Coronary artery (tissue), 2 donors: ENCODE data around the gene G0S2.
A peak's percentile ranks its signal among the peaks of the same experiment; 100 is the strongest.

ENCODE experiments used
- DNase-seq: peaks from one replicate; pipeline ENCODE4 v3.0.0-alpha.2; 2017; ENCODE audit warnings: low spot score
- H3K27ac ChIP-seq, 2 donors: fragments of 200-600 bp; sonication (generic); one replicate each; pipeline ENCODE4 v1.5.1; 2016 to 2019
- H3K4me3 ChIP-seq: fragments of 200-600 bp; sonication (generic); 2 replicates; pipeline ENCODE4 v1.5.1; 2016; ENCODE audit warnings: mild to moderate bottlenecking, moderate library complexity
- TF ChIP-seq, protein P1 (sequence below): fragments of 200-600 bp; sonication (generic); IDR thresholded peaks from one replicate; pipeline ENCODE4 v1.5.1; 2019; ENCODE audit warnings: antibody characterized with exemption

Gene G0S2

DNA sequence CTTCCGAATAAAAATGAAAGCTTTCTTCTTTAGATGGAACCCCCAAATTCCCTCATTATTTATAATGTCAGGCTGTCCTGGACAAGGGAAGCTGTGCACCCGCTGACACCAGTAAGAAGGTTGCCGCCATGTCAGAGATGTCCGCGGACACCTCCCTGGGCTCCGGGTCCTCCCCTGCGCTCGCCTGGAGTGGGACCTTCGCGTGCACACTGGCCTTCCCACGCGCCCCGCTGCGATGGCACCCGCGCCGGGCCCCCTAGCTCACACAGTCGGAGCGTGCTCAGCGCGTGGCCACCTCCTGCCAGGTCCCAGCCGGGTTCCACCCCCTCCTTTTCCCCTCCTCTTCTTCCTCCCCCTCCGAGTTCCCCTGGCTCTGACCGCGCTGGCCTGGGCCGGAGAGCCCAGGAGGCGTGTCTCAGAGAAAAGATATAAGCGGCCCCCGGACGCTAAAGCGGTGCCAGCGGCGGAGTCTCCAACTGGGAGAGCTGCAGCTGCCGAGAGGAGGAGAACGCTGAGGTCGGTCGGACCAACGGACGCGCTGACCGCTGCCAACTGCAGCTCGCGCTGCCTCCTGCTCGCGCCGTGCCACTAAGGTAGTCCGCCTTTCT, at the start of gene G0S2:
TSS of gene G0S2 (plus strand) at position 456 of the 608 bp plus-strand sequence. CDS start 273 bp downstream, outside the sequence.
- DNase-seq, result no peak
- TF ChIP-seq, protein P1, sequence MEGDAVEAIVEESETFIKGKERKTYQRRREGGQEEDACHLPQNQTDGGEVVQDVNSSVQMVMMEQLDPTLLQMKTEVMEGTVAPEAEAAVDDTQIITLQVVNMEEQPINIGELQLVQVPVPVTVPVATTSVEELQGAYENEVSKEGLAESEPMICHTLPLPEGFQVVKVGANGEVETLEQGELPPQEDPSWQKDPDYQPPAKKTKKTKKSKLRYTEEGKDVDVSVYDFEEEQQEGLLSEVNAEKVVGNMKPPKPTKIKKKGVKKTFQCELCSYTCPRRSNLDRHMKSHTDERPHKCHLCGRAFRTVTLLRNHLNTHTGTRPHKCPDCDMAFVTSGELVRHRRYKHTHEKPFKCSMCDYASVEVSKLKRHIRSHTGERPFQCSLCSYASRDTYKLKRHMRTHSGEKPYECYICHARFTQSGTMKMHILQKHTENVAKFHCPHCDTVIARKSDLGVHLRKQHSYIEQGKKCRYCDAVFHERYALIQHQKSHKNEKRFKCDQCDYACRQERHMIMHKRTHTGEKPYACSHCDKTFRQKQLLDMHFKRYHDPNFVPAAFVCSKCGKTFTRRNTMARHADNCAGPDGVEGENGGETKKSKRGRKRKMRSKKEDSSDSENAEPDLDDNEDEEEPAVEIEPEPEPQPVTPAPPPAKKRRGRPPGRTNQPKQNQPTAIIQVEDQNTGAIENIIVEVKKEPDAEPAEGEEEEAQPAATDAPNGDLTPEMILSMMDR, result no peak
- H3K27ac ChIP-seq, result peak within 1 kb of the TSS in 1 of 2 donors; percentile 32
- H3K4me3 ChIP-seq, result peak within 1 kb of the TSS; percentile 68

GRCh38 chr1:209625791-209626285, 49.4 kb upstream of the G0S2 start:
- H3K4me3 ChIP-seq, result no peak overlapping the region
- H3K27ac ChIP-seq, result no peak overlapping the region
- TF ChIP-seq, protein P1, result no peak
- DNase-seq, result no peak

DNA sequence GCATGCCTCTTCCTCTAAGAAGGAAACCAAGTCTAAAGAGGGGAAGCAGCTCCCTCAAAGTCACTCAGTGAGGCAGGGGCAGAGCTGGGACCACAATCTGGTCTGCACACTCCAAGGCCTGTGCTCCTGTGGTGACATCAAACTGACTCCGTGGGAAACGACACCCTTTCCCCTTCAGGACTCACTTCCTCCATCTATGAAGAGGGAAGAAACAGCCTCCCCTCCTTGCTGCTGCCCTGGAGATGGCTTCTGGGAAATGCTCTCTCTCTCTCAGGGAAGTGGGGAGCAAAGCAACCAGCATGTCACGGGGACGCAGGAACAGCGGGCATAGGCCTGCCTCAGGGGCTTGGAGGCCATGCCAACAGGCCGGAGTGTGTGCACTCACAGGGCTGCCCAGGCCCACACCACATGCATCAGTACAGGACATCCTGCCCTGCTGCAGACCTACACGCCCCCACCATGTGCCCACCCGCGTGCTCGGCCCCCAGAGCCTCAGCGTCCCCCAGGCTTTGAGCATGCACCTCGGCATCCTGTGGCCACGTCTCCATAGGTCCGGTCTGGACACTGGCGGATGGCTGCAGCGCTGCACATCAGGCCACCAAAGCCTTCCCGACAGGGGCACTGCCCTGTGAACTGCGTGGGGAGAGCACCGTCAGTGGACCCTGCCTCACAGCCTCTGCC, 48.7 kb upstream of the G0S2 start:
- TF ChIP-seq, protein P1, result no peak
- Histone ChIP-seq H3K4me3 (no peak overlapping the region), H3K27ac (no peak overlapping the region)
- no peak for DNase-seq

- Histone ChIP-seq H3K27ac (no peak overlapping the region), H3K4me3 (no peak overlapping the region)
- DNase-seq, result no peak
- TF ChIP-seq, protein P1, result no peak
These were observed 48.0 kb upstream of the G0S2 start for GRCh38 chr1:209627027-209627731.

- H3K27ac ChIP-seq, result no peak overlapping the region
- no peak overlapping the region for H3K4me3 ChIP-seq
- no peak for DNase-seq
- TF ChIP-seq, protein P1, result peak; percentile 96
These were observed 47.4 kb upstream of the G0S2 start for GRCh38 chr1:209627732-209628196.

DNA sequence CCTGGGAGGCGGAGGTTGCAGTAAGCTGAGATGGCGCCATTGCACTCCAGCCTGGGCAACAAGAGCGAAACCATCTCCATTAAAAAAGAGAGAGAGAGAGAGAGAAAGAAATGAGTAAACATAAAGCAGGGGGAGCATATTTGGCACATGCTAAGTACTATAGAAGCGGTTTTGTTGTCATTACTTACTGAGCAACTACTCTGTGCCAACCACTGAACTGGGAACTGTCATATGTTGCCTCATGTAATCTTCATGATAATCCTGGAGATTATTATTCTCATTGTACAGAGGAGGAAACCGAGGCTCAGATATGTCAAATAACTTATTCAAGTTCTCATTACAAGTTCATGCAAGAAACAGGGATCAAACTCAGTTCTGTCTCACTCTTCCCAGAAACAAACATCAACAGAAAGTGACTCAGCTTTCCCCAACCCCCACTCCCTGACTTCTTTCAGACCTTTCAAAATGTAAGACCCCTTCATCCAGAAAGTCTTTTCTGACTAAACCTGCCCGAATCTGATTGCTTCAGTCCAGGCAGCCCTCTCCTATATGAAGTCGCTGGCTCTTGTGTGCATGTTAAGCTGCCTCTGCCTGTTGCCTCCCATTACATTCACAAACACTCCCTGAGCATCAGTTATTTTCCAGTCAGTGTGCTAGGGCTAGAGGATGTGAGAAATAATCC, 46.5 kb upstream of the G0S2 start:
- Histone ChIP-seq H3K4me3 (no peak overlapping the region), H3K27ac (no peak overlapping the region)
- TF ChIP-seq, protein P1, result no peak
- DNase-seq, result no peak
